ENCODE results near the gene PGGT1B. TPM values are rescaled to one million over a fixed set of nuclear protein-coding genes. Genes with fewer than 3 reads are reported as not detected.

Gene PGGT1B
- total RNA-seq, 4 donors from 2014 or later = 6.8 to 14.5 (median 11.1) TPM

GRCh38 chr5:115160975-115161475, 101.7 kb downstream of the PGGT1B start:
- no peak for ATAC-seq (ENCODE audit: low FRiP score)
- TF ChIP-seq, protein P1, sequence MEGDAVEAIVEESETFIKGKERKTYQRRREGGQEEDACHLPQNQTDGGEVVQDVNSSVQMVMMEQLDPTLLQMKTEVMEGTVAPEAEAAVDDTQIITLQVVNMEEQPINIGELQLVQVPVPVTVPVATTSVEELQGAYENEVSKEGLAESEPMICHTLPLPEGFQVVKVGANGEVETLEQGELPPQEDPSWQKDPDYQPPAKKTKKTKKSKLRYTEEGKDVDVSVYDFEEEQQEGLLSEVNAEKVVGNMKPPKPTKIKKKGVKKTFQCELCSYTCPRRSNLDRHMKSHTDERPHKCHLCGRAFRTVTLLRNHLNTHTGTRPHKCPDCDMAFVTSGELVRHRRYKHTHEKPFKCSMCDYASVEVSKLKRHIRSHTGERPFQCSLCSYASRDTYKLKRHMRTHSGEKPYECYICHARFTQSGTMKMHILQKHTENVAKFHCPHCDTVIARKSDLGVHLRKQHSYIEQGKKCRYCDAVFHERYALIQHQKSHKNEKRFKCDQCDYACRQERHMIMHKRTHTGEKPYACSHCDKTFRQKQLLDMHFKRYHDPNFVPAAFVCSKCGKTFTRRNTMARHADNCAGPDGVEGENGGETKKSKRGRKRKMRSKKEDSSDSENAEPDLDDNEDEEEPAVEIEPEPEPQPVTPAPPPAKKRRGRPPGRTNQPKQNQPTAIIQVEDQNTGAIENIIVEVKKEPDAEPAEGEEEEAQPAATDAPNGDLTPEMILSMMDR (IDR thresholded peaks at IDR 0.05) = no peak
- no peak for DNase-seq (ENCODE audit: low spot score)

Small RNAs within 50 kb of the gene (small RNA-seq; reads per million reads assigned to genes)
- gene HMGN1P15 = not detected

Other genes with a start within 250 kb of the PGGT1B start
- 1 to 10 TPM in 1 of 4 donors, under 1 TPM in 3; 0.46 to 1.9 (median 0.71) TPM for gene TRIM36, start 93.0 kb downstream of the PGGT1B start, total RNA-seq
- gene CCDC112, start 33.8 kb upstream of the PGGT1B start, total RNA-seq = 1 to 10 TPM; 2.6 to 9.1 (median 5.4) TPM

Data from omental fat pad (tissue), 4 donors.